D341Med (cell line): ENCODE measurements around the gene BPIFB2.

Source experiments
- DNase-seq: peaks from one replicate; pipeline ENCODE4 v3.0.0; 2012; ENCODE audit warnings: low spot score

BPIFB2 gene

DNA sequence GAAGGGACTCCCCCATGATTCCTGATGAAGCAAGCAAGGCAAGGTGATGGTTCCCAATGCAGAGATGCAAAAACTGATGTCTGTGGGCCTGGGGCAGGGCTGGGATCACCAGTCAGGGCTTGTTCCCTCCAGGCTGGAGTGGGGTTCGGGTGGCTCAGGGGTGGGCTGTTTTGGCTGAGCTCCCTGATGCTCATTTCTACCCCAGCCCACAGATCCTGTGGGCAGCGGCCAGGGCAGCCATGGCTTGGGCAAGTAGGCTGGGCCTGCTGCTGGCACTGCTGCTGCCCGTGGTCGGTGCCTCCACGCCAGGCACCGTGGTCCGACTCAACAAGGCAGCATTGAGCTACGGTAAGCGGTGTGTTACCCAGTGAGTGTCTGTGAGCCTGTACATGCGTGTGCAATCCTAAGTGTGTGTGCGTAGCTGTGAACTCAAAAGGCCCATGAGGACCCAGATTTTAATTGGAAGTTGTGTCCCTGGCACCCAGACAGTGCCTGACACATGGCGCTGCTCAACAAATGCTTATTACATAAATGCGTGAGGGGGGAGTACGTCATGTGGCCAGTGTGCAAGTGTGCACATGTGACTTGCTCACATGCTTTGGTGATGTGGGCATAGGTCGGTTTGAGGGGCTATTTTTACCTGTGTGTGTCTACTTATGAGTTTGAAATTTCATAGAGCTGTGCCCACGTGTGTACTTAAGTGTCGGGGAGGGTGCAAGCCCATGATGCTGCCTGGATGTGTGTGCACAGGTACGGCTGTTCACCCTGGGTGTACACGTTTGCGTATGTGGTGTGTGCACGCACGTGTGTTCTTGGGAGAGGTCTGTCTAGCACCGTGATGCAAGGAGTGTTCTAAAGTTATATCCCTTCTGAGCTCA, 1.1 kb downstream of the BPIFB2 start:
- no peak for DNase-seq

DNA sequence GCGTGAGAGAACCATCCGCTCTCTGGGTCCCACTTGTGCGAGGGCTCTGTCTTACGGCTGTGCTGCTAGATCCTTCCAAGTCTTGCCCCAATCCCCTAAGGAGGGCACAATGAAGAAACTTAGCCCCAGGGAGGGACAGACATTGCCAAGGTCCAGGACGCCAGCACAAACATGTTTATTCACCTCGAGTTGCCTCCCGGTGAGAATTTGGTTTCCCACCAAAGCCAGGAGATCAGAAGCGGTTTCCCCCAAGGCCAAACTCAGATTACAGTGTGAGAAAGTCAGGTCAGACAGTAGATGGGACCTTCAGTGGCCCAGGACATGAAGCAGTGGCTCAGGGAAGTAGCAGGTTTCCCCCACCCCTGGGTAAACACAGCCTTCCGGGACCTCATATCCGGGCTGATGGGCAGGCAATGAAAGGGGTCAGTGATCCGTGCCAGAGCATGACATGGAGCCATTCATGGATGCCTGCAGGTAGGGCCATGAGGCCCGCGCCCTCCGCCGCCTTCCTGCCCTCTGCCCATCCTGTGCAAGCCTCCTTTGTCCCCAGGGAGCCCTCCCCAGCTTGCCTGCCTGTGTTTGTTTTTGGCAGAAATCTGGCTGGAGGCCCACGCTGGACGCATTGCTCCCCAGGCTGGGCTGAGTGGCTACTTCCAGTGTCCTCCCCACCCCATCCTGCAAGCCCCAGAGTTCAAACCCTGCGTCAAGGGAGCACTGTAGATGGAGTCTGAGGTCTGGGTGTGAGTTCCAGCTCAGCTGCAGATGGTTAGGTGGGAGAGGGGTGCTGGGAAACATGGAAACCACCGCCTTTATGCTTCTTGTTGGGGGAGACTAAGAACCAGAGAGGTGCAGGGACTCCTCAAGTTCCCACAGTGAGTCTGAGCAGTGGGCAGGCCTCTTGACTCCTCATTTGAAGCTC, 2.0 kb downstream of the BPIFB2 start:
- no peak for DNase-seq

DNA sequence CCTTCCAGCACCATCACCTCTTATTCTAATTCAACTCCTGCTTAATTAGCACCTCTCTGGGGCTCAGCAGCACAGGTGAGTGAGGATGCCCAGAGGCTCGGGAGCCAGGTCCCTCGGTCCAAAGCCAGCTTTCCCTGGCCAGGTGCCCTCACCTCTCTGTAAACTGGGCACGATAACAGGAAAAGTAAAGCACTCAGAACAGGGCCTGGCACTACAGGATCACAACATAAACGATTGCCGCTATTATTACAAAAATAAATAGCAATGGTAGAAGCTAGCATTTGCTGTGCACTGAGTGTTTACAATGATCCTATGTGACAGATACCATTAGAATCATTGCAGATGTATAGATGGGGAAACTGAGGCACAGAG, 2.6 kb downstream of the BPIFB2 start:
- no peak for DNase-seq

DNA sequence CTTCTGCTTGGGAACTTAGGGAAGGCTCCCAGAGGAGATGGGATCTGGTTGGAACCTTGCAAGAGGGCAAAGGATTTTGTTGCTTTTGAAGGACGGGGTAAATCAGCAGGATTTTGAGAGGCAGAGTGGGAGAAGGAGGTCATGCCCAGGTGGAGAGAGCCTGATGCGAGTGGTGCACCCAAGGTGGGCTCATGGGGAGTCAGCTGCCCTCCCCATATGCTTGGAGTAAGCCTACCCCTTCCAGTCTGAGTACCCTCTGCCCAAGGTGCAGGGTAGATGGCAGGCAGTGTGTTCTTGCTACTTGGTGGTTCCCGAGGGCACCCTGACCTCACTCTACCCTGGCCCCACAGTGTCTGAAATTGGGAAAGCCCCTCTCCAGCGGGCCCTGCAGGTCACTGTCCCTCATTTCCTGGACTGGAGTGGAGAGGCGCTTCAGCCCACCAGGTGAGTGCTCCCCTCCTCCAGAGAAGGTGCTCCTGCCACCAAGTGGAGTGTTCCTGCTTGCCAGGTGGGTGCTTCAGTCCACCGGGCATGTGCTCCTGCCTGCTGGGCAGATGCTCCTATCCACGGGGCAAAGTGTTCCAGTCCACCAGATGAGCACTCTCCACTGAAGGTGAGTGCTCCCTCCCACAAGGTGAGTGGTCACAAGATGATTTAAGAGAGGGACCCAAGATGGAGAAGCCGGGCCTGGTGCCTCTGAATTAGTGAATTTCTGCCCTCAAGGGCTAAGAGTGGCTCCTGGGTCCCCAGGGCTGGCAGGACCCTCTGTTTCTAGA, 3.4 kb downstream of the BPIFB2 start:
- no peak for DNase-seq

DNA sequence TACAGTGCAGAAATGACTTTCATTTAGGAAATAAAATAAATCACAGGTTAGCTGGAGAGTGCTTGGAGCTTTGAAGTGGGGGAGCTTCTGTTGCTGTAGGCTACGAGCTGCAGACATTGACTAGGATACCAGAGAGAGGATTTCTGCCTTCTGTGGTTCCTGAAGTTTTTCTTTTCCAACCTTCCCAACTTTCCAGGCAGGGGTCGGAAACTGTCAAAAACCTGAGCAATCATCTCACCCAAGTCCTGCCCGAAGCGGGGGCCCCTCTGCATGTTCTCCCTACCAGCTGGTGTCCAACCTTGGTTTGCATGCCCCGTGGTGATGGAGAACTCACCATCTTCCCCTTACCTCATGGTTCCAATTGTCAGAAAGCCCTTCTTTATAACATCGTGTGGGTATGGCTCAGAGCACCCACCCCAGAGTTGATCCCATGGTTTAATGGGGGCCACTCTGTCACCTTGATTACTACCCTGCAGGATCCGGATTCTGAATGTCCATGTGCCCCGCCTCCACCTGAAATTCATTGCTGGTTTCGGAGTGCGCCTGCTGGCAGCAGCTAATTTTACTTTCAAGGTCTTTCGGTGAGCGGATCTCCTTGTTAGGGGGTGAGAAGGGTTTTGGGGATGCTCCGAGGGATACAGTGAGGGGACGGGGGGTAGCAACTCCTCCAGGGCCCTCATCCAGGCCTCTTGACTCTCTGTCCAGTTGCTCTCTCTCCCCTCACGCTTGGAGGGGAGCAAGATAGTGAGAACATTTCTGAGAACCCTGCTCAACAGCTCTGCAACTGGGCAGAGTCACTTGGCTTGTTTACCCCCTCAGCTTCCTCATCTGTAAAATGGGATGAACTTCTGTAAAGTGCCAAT, 5.1 kb downstream of the BPIFB2 start:
- DNase-seq = no peak

DNA sequence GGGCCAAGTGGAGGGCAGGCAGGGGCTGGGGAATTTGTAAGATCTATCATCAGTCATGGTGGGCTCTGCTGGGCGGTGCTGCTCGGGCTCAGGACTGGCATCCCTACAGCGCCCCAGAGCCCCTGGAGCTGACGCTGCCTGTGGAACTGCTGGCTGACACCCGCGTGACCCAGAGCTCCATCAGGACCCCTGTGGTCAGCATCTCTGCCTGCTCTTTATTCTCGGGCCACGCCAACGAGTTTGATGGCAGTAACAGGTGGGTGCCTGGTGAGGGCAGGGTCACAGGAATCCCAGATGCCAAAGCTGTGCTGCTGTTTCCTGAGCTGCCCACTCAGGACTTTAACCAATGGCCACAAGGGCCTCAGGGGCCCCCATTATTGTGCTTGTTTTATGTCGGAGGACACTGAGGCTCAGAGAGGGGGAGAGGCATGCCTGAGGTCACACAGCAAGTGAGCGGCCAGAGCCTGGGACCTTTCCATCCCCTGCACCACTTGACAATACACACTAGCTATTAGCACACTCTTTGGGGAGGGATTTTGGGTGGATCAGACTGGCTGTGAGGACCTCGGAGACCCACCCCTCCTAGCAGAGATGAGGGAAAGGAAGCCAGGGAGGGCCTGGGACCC, 6.3 kb downstream of the BPIFB2 start:
- no peak for DNase-seq

DNA sequence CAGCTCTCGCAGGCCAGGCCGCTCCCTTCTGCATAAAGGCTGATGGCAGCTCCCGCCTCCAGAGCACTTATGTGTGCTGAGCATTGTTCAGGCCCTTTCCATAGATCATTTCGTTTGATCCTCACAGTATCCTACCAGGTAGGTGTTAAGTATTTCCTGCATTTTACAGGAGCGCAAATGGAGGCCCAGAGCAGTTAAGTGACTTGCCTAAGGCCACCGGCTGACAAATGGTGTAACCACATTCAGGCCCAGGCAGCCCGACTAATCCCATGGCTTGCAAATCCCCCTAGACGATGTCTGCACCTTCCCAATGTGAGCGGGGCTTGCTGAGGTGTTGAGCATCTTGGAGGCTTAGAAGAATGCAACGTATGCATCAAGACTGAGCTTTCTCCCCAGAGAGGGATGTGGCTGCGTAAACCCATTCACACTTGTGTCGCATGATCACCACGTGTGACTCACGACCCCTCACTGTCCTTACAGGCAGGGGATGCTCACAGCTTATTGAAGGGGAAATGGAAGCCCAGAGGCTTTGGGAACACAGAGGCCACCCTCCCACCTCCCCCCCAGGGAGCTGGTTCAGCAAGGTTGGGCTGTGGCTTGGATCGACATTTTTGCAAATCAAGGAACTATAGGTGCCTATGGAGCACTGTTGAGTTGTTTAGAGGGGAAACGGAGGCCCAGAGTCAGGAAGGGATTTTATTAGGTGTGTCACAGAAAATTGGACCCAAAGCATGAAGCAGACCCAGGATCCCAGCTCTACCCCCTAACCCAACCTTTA, 7.0 kb downstream of the BPIFB2 start:
- DNase-seq = no peak

DNA sequence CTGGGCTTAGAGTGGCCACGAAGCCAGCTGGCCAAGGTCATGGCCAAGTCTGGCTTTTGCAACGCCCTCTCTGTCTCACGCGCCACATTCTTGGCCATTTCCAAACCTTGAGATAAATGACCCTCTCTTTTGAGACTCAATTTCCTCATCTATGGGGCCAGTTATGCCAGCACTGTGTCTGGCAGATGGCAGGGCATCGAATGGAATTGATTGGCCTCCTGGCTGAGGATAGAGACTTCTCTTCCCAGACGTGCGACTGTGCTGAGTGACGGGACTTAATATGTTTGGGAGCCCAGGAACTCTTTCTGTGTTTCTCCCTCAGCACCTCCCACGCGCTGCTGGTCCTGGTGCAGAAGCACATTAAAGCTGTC, 7.6 kb downstream of the BPIFB2 start:
- DNase-seq = no peak

DNA sequence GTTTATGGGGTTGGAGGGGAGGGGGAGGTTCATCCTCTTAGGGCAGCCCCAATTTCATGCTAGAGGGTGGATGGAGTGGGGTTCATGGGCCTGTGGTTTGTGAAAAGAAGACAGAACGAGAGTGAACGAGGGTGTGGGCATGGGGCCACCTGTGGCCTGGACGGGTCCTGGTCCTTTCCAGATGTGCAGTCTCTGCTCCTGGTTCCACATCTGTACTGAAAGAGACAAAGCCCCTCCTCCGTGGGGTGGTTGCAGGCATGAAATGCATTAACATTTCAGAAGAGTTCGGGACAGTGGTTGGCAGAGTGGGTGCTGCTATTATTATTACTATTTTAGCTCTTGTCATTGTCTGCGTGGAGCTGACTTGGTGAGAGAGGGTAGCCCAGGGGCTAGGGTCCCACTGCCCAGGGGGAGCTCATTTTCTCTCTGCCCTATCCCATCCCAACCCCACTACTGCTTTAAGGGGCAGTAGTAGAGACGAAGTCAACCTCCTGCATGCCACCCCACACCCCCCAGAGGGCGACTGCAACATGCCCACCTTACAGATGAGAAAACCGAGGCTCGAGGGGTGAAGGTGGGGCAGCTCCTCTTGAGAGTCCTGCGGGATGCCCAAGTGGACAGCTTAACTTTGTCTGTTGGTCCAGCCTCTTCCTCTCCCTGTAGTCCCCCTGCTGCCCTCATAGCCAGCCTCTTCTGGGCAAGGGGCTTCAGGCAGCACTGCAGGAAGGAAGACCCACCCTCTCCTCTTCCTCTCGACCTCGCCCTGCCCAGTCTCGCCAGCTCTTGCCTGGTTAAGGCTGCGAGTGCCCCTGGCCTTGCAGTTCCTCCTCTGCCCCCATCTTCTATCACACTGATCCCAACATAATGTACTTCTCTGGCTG, 8.4 kb downstream of the BPIFB2 start:
- DNase-seq = no peak

DNA sequence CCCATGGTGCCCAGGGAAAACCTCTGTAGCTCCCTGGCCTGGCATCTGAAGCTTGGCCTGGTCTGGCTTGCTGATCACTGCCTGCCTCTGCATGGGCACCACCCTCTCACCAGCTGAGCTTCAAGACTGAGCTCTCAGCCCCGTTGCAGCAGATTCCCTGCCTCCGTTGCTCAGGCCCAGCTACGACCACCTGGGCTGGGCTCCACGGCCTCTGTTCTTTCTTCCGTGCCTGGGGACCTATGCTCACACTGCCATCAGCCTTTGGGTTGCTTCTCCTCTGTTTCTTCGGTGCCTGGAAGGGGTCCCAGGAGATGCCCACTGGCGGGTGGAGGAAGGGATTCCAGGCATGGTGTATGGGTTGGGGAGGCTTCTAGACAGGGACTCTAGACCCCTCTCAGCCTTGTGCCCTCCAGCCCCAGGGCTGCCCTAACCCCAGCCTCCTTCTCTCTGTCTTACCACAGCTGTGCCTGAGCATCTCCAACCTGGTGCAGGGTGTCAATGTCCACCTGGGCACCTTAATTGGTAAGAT, 9.1 kb downstream of the BPIFB2 start:
- DNase-seq = no peak

DNA sequence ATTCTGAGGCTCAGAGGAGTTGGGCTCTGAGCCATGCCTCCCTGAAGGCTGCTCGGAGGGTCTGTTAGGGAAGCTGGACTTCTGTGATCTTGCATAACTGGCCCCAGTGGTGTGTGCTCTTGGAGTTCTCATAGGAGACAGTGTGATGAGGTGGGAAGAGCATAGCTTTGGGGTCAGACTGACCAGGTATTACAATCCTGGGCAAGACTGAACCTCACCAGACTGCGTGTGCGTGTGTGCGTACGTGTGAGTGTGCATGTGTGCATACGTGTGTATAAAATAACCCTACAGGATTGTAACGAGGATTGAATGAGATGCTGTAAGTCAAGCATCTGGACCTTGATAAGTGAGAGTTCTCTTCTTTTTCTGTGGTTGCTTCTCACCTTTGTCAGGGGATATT, 10.0 kb downstream of the BPIFB2 start:
- DNase-seq = no peak

DNA sequence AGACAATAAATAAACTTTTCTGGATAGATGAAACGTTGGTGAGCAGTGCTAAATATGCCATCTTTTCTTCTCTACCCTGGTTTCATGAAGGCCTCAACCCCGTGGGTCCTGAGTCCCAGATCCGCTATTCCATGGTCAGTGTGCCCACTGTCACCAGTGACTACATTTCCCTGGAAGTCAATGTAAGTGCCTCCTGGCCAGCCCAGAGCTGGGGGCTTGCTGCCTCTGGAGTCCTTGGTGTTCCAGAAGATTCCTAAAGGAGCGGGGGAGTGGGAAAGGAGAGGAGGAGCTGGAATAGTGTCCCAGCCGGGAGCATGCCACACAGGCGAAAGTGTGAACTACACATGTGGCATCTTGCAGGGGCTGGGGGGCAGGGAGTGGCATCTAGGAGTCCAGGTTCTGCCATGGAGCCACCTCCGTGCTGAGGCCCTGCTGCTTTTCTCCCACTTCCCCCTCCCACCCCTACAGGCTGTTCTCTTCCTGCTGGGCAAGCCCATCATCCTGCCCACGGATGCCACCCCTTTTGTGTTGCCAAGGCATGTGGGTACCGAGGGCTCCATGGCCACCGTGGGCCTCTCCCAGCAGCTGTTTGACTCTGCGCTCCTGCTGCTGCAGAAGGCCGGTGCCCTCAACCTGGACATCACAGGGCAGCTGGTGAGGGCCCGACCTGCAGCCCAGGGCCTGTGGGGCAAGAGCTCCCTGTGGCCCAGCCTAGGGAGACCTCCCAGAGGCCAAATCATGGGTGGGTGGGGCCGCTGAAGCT, 10.8 kb downstream of the BPIFB2 start:
- no peak for DNase-seq

DNA sequence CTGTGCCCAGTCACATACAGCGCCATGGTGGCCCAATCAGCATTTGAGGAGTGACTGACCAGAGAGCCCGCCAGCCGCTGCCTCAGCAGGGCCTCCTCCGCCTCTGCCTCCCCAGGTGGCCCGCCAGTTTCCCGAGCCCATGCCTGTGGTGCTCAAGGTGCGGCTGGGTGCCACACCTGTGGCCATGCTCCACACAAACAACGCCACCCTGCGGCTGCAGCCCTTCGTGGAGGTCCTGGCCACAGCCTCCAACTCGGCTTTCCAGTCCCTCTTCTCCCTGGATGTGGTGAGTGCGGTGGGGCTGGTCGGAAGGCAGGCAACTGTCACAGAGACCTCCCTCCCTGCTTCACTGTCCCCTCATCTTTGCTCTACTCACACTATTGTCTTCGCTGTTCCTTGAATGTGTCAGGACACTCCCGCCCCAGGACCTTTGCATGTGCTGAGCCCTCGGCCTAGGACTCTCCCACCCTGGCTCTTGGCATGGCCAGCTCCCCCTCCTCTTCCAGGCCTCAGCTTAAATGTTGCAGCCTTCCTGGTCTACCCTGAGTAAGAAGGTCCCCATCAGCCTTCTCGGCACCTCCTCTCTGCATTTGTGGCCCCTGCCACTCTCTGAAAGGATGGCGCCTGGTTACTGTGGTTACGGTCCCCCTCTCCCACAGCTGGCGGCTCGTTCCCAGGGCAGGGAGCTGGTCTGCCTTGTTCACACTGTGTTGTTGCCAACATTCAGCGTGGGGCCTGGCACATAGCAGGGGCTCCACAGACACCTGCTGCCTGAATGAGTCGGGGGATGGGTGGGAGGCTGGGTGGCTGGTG, 12.2 kb downstream of the BPIFB2 start:
- no peak for DNase-seq

DNA sequence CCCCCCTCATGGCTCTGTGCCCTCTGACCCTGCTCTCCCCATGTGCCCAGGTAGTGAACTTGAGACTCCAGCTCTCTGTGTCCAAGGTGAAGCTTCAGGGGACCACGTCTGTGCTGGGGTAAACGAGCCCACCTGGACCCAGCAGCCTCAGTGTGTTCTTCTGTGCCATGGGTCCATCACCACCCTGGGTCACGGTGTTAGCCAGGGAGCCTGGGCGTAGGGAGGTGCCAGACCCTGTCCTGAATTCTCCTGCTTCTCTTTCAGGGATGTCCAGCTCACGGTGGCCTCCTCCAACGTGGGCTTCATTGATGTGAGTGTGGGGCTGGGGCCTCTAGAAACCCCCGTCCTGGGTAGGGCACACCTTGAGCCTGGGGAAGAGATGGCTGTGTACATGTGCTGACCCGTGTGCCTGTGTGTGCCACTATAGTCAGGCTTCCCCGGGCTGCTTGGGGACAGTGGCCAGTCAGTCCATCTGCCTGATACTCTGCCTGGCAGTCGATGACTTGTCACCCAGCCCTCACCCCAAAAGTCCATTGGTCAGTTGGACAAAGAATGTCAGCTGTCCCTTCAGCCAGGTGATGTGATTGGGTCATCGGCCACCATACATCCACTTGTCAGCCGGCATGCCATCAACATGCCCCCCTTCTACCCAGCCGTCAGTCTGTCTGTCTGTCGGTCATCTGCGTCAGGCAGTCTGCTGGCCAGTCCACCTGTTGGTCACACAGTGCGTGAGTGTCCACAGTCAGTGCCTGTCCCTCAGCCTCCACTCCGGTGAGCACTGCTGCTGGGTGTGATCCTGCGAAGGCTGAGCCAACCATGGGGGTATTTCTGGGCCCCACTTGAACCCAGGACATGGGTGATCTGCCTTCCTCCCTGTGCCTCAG, 13.0 kb downstream of the BPIFB2 start:
- no peak for DNase-seq

DNA sequence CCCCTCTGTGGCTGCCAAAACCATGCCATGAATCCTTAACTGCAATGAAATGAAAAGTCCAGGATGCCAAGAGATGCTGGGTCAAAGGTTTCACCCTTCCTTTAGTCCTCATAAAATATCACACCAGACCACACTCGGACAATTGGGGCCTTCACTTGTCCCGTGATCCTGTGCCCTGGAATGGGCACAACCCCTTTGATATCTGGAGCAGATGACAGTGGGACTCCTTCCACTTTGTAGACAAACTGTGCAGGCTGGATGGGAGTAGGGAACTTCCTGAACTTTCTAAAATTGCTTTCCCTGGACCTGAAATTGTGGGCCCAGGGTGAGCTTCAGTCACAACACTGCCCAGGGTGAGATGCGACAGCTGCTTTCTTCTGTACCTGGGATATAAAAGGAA, 14.4 kb downstream of the BPIFB2 start:
- no peak for DNase-seq

DNA sequence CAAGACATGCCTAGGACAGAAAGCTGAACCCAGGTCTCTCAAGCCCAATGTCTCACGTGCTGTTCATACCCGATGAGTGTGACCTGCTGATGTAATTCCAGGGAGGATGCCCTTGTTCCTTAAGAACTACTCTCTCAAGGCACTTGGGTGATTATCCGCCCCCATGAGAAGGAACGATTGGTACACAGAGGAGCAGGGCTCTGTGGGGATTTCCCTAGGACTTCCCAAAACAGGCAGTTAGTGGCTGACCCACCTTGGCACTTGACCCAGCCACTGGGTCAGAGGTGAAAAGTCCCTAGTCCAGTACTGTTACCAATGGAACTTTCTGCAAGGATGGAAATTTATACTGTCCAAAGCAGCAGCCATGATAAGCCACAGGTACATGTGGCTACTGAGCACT, 14.8 kb downstream of the BPIFB2 start:
- DNase-seq = no peak
